Activated naive CD4-positive, alpha-beta T cell treated with anti-CD3 and anti-CD28 coated beads, Interleukin-2, amount 10 ng/mL, durations not matched to agents 7 days and 5 days (primary cell): Measurements from ENCODE around the gene LTK.

Source experiments
- CTCF ChIA-PET: fragments of 350-600 bp; sonication (Branson Sonifier 250); formaldehyde crosslinking; loops from one replicate; lab custom pipeline; 2021; ENCODE audit warnings: antibody characterized with exemption; lab: Charles Lee
- DNase-seq: peaks from one replicate; pipeline ENCODE4 v3.0.0-alpha.2; 2020
- H3K27ac Mint-ChIP-seq: one replicate; pipeline ENCODE4 v1.8.0; 2021; ENCODE audit warnings: mild to moderate bottlenecking, moderate library complexity, mixed read lengths
- H3K27me3 Mint-ChIP-seq: one replicate; pipeline ENCODE4 v1.8.0; 2021; ENCODE audit warnings: mild to moderate bottlenecking, mixed read lengths
- H3K36me3 Mint-ChIP-seq: one replicate; pipeline ENCODE4 v1.8.0; 2021; ENCODE audit warnings: mixed read lengths
- H3K4me1 Mint-ChIP-seq: one replicate; pipeline ENCODE4 v1.8.0; 2021; ENCODE audit warnings: mixed read lengths
- H3K4me3 Mint-ChIP-seq: one replicate; pipeline ENCODE4 v1.8.0; 2021; ENCODE audit warnings: mild to moderate bottlenecking, moderate library complexity, mixed read lengths
- H3K9me3 Mint-ChIP-seq: one replicate; pipeline ENCODE4 v1.8.0; 2021; ENCODE audit warnings: mixed read lengths

LTK gene

GRCh38 chr15:41498657-41499056 lies 15.0 kb downstream of the LTK start:
- CTCF ChIA-PET = no interaction called here
- no peaks in the 10 kb centered on the region for H3K9me3 Mint-ChIP-seq
- H3K36me3 Mint-ChIP-seq = no peaks in the 10 kb centered on the region
- H3K27me3 Mint-ChIP-seq = peaks cover 97% of the 10 kb centered on the region
- H3K4me1 Mint-ChIP-seq = peaks cover 29% of the 10 kb centered on the region
- H3K4me3 Mint-ChIP-seq = no peak overlapping the region
- DNase-seq = no peak
- no peak overlapping the region for H3K27ac Mint-ChIP-seq

DNA sequence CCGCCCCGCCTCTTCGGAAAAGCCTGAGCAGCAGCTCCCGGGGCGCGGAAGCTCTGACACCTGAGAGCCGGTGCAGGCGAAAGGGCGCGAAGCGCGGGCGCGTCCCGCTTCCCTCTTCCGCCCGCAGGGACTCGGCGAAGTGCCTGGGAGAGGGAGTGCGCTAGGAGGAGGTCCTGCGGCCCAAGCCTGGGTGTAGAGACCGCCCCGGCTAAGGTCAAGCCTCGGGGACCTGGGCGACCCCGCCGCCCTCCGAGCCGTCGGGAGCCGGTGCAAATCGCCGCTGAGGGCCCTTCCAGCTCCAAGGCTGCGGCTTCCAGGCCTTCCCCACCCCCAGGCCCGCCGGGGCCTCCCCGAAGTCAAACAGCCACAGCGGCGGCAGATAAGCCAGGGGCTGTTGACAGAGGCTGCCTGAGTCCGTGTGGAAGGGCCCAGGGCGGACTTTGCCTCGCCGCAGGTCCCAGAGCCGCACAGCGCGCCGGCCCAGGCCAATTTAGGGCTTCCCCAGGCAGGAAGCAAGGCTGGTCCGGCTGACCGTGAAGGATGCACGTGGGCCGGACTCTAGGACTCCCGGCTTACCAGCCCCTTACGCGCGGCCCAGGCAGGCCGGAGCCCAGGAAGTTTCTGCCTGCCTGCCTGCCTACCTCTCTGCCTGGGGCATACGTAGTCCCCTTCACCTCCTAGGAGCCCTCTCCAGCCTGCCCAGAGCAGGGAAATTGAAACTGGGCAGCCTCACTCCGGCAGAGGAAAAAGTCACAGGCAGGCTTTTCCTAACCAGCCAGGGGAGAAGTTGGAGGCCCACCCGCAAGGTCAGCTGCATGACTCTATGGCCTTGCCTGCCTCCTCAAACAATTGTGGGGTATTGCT lies 17.7 kb downstream of the LTK start:
- H3K9me3 Mint-ChIP-seq = no peaks in the 10 kb centered on the region
- peak overlapping the region; percentile 28 for H3K4me3 Mint-ChIP-seq
- no peaks in the 10 kb centered on the region for H3K36me3 Mint-ChIP-seq
- peaks cover 95% of the 10 kb centered on the region for H3K27me3 Mint-ChIP-seq
- H3K4me1 Mint-ChIP-seq = peaks cover 30% of the 10 kb centered on the region
- DNase-seq = no peak
- H3K27ac Mint-ChIP-seq = no peak overlapping the region
- CTCF ChIA-PET = interaction anchor here (1.3 kb wide), 1 partner anchor 29 kb away, joined by 3 read pairs; no protein-coding TSS in a partner anchor

GRCh38 chr15:41494922-41495735 lies 18.5 kb downstream of the LTK start:
- peaks cover 31% of the 10 kb centered on the region for H3K4me1 Mint-ChIP-seq
- H3K27me3 Mint-ChIP-seq = peaks cover 94% of the 10 kb centered on the region
- DNase-seq = peak; percentile 52
- H3K27ac Mint-ChIP-seq = no peak overlapping the region
- H3K36me3 Mint-ChIP-seq = no peaks in the 10 kb centered on the region
- no peaks in the 10 kb centered on the region for H3K9me3 Mint-ChIP-seq
- peak overlapping the region; percentile 28 for H3K4me3 Mint-ChIP-seq
- CTCF ChIA-PET = interaction anchor here (2.7 kb wide), 1 partner anchor 30 kb away, joined by 7 read pairs; no protein-coding TSS in a partner anchor

GRCh38 chr15:41494190-41494921 lies 19.3 kb downstream of the LTK start:
- Mint-ChIP-seq H3K27me3 (peaks cover 89% of the 10 kb centered on the region), H3K4me3 (peak overlapping the region; percentile 63), H3K9me3 (no peaks in the 10 kb centered on the region), H3K4me1 (peaks cover 31% of the 10 kb centered on the region), H3K36me3 (no peaks in the 10 kb centered on the region), H3K27ac (no peak overlapping the region)
- CTCF ChIA-PET = interaction anchor here (2.7 kb wide), 1 partner anchor 29 kb away, joined by 7 read pairs; no protein-coding TSS in a partner anchor
- peak; percentile 59 for DNase-seq

- no peaks in the 10 kb centered on the region for H3K36me3 Mint-ChIP-seq
- no peak overlapping the region for H3K27ac Mint-ChIP-seq
- peaks cover 83% of the 10 kb centered on the region for H3K27me3 Mint-ChIP-seq
- CTCF ChIA-PET = interaction anchor here (2.7 kb wide), 1 partner anchor 28 kb away, joined by 7 read pairs; no protein-coding TSS in a partner anchor
- H3K9me3 Mint-ChIP-seq = no peaks in the 10 kb centered on the region
- H3K4me3 Mint-ChIP-seq = peak overlapping the region; percentile 63
- H3K4me1 Mint-ChIP-seq = peaks cover 31% of the 10 kb centered on the region
- no peak for DNase-seq
Observed at GRCh38 chr15:41493902-41494189, 19.8 kb downstream of the LTK start.

GRCh38 chr15:41493205-41493901 lies 20.3 kb downstream of the LTK start, which contains the start of gene ITPKA:
Gene ITPKA (plus strand): TSS chr15:41493874. CDS start chr15:41493928, 54 bp downstream.
- no peak within 1 kb of the TSS for H3K27ac Mint-ChIP-seq
- CTCF ChIA-PET = interaction anchor here (1.6 to 2.7 kb wide), 2 partner anchors 10 to 28 kb away, joined by 4 to 7 read pairs; no protein-coding TSS in a partner anchor
- H3K9me3 Mint-ChIP-seq = no peaks in the 10 kb centered on the region
- peak; percentile 83 for DNase-seq
- peaks cover 31% of the 10 kb centered on the region for H3K4me1 Mint-ChIP-seq
- H3K4me3 Mint-ChIP-seq = peak within 1 kb of the TSS; percentile 77
- H3K36me3 Mint-ChIP-seq = no peaks in the 10 kb centered on the region
- peaks cover 79% of the 10 kb centered on the region for H3K27me3 Mint-ChIP-seq

DNA sequence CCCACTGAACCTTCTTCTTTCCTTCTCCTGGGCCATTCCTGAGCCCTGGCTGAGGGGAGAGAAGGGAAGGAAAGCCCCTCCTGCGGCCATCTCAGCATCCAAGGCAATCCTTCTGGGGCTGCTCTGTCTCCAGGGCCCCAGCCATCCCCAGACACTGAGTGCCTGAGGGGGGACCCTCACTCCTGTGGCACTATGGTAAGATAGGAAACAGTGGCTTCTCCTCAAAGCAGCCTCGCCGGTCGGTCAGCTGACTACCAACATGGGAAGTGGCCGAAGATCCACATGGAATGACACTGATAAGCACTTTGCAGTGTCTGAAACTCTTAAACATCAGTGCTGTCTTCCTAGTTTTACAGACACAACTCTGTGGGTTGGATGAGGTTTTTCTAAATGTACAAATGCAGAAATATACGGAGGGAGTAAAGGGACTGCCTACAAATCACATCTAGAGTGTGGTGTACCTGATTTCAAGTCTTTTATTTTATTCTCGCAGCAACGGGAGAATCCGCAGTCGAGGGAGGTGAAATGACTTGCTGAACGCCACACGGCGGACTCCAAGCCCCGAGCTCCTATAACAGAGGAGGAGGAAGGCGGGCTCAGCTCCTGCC lies 20.9 kb downstream of the LTK start:
- CTCF ChIA-PET = interaction anchor here (1.6 to 2.7 kb wide), 2 partner anchors 9 to 27 kb away, joined by 4 to 7 read pairs; no protein-coding TSS in a partner anchor
- no peak for DNase-seq
- Mint-ChIP-seq H3K4me3 (peak overlapping the region; percentile 77), H3K27me3 (peaks cover 76% of the 10 kb centered on the region), H3K36me3 (no peaks in the 10 kb centered on the region), H3K27ac (no peak overlapping the region), H3K9me3 (no peaks in the 10 kb centered on the region), H3K4me1 (peaks cover 35% of the 10 kb centered on the region)

DNA sequence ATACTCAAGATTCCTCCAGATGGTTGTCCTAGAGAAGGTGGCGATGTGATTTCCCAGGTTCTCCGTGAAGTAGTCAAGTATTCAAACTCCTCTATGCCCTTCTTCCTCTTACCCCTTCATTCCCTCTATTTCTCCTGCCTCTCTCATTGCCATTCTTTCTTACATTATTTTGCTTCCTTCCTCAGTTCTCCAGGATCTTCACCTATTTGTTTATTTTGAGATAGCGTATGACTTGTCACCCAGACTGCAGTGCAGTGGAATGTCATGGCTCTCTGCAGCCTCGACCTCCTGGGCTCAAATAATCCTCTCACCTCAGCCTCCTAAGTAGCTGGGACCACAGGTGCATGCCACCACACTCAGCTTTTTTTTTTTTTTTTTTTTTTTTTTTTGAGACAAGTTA lies 21.7 kb downstream of the LTK start:
- Mint-ChIP-seq H3K4me1 (peaks cover 36% of the 10 kb centered on the region), H3K36me3 (no peaks in the 10 kb centered on the region), H3K4me3 (no peak overlapping the region), H3K9me3 (no peaks in the 10 kb centered on the region), H3K27me3 (peaks cover 72% of the 10 kb centered on the region), H3K27ac (no peak overlapping the region)
- no peak for DNase-seq
- CTCF ChIA-PET = interaction anchor here (1.6 kb wide), 1 partner anchor 8 kb away, joined by 4 read pairs; no protein-coding TSS in a partner anchor

DNA sequence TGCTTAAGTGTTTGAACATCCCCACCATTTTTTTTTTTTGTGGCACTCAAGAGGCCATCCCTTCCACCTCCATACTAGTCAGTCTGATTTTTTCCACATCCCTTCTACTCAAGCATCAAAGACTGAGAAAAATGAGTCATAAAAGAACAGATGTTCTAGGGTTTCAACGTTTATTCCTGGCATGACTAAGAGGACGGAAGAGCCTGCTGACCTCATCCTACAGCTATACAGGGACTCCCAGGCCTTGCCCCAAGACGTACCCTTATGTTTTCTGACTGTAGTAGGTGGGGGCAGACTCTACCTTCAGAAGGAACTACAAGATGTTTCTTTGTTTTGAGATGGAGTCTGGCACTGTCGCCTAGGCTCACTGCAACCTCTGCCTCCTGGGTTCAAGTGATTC lies 23.3 kb downstream of the LTK start:
- Mint-ChIP-seq H3K4me3 (no peak overlapping the region), H3K27me3 (peaks cover 60% of the 10 kb centered on the region), H3K36me3 (no peaks in the 10 kb centered on the region), H3K4me1 (peaks cover 36% of the 10 kb centered on the region), H3K9me3 (no peaks in the 10 kb centered on the region), H3K27ac (no peak overlapping the region)
- CTCF ChIA-PET = interaction anchor here (1.0 kb wide), 2 partner anchors 8 to 25 kb away, joined by 3 read pairs; no protein-coding TSS in a partner anchor
- DNase-seq = no peak

DNA sequence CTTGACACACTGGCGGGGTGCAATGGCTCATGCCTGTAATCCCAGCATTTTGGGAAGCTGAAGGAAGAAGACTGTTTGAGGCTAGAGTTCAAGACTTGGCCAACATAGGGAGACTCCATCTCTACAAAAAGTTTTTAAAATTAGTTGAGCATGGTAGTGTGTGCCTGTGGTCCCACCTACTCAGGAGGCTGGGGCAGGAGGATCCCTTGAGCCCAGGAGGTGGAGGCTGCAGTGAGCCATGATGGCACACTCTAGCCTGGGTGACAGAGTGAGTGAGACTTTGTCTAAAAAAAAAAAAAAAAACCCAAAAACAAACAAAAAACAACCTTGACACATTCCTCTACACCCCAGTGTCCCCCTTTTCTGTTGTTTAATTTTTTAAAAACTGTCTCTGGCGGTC lies 24.0 kb downstream of the LTK start:
- H3K36me3 Mint-ChIP-seq = no peaks in the 10 kb centered on the region
- H3K27ac Mint-ChIP-seq = no peak overlapping the region
- no peak overlapping the region for H3K4me3 Mint-ChIP-seq
- H3K9me3 Mint-ChIP-seq = no peaks in the 10 kb centered on the region
- peaks cover 32% of the 10 kb centered on the region for H3K4me1 Mint-ChIP-seq
- DNase-seq = no peak
- peaks cover 53% of the 10 kb centered on the region for H3K27me3 Mint-ChIP-seq
- CTCF ChIA-PET = interaction anchor here (1.5 kb wide), 1 partner anchor 24 kb away, joined by 4 read pairs; no protein-coding TSS in a partner anchor

DNA sequence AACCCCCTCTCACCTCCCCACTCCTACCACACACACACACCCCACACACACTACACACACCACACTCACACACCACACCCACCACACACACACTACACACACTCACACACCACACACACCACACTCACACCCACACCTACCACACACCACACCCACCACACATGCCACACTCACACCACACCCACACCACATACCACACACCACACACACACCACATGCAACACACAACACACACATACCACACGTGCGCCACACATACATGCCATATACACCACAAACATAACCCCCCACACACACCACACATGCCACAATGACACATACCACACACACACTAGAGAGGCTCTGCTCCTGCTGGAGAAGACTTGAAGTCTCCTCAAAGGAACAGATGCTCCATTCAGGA lies 25.8 kb downstream of the LTK start:
- peak overlapping the region; percentile 78 for H3K27ac Mint-ChIP-seq
- peaks cover 39% of the 10 kb centered on the region for H3K27me3 Mint-ChIP-seq
- H3K36me3 Mint-ChIP-seq = peaks cover 6% of the 10 kb centered on the region
- DNase-seq = no peak
- CTCF ChIA-PET = no interaction called here
- no peaks in the 10 kb centered on the region for H3K9me3 Mint-ChIP-seq
- no peak overlapping the region for H3K4me3 Mint-ChIP-seq
- H3K4me1 Mint-ChIP-seq = peaks cover 42% of the 10 kb centered on the region

- no peak for DNase-seq
- peaks cover 41% of the 10 kb centered on the region for H3K4me1 Mint-ChIP-seq
- H3K4me3 Mint-ChIP-seq = no peak overlapping the region
- H3K27me3 Mint-ChIP-seq = peaks cover 35% of the 10 kb centered on the region
- no peak overlapping the region for H3K27ac Mint-ChIP-seq
- no peaks in the 10 kb centered on the region for H3K9me3 Mint-ChIP-seq
- peaks cover 10% of the 10 kb centered on the region for H3K36me3 Mint-ChIP-seq
- CTCF ChIA-PET = no interaction called here
Observed at GRCh38 chr15:41487381-41487780, 26.2 kb downstream of the LTK start.

DNA sequence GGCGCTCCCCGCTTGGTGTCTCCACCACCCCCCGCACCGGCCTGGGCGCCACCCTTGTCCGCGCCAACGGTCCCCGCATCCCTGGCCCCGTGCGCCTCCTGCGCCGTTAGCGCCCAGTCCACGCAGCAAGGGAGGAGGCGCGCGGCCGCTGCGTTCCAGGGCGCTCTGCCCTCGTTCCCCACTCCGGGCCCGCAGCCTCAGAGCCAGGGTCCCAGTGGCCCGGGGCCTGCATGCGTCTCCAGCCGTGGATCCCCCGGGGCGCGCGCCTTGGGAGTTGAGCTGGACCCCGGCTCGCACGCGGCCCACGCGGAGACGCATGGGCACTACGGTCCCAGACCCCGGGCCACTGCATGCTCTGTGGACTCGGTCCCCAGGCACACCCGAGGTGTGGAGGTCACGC lies 27.3 kb downstream of the LTK start:
- Mint-ChIP-seq H3K36me3 (peaks cover 16% of the 10 kb centered on the region), H3K27me3 (peaks cover 24% of the 10 kb centered on the region), H3K4me3 (no peak overlapping the region), H3K9me3 (no peaks in the 10 kb centered on the region), H3K4me1 (peaks cover 32% of the 10 kb centered on the region), H3K27ac (no peak overlapping the region)
- CTCF ChIA-PET = no interaction called here
- DNase-seq = no peak
